Lower leg skin (tissue), 3 donors: ENCODE measurements around the gene TMC4.

Experiments used
- POLR2A ChIP-seq, 2 donors: fragments of 450-650 bp; IDR thresholded peaks; one replicate each; pipeline ENCODE4 v1.6.1; 2016 to 2017; ENCODE audit warnings: antibody characterized with exemption in 2 of 2, mild to moderate bottlenecking in 1 of 2, moderate library complexity in 1 of 2
- TF ChIP-seq, protein P1 (sequence below), 3 donors: fragments of 450-650 bp; IDR thresholded peaks; one replicate each; pipeline ENCODE4 v1.5.1; 2016; ENCODE audit warnings: antibody characterized with exemption in 3 of 3, mild to moderate bottlenecking in 3 of 3, moderate library complexity in 2 of 3

GRCh38 chr19:54136086-54136863 is 36.7 kb downstream of the TMC4 start:
- TF ChIP-seq, protein P1, sequence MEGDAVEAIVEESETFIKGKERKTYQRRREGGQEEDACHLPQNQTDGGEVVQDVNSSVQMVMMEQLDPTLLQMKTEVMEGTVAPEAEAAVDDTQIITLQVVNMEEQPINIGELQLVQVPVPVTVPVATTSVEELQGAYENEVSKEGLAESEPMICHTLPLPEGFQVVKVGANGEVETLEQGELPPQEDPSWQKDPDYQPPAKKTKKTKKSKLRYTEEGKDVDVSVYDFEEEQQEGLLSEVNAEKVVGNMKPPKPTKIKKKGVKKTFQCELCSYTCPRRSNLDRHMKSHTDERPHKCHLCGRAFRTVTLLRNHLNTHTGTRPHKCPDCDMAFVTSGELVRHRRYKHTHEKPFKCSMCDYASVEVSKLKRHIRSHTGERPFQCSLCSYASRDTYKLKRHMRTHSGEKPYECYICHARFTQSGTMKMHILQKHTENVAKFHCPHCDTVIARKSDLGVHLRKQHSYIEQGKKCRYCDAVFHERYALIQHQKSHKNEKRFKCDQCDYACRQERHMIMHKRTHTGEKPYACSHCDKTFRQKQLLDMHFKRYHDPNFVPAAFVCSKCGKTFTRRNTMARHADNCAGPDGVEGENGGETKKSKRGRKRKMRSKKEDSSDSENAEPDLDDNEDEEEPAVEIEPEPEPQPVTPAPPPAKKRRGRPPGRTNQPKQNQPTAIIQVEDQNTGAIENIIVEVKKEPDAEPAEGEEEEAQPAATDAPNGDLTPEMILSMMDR (IDR thresholded peaks at IDR 0.05), result no peak
- TF ChIP-seq POLR2A (IDR thresholded peaks at IDR 0.05), result no peak
